ENCODE data around the gene OLFM2.

- TF ChIP-seq CTCF (IDR thresholded peaks at IDR 0.05; ENCODE audit: borderline replicate concordance, extremely low read depth, low read length, poor library complexity, severe bottlenecking) (no peak), EZH2 (IDR thresholded peaks at IDR 0.05; ENCODE audit: borderline replicate concordance, low read depth, low read length, severe bottlenecking) (no peak)
Measured at GRCh38 chr19:9858766-9859165, 77.5 kb downstream of the OLFM2 start.

Measured in DND-41 (cell line).